ENCODE data around the gene KRT79. TPM values are rescaled to one million over a fixed set of nuclear protein-coding genes. Genes with fewer than 3 reads are reported as not detected.

KRT79 gene
- total and polyA plus RNA-seq, 9 of the 15 experiments (the other 6 are each of a cell fraction or from before 2014, with no cell fraction given) = 0.03 to 2.3 (median 0.23) TPM; not detected in 2

DNA sequence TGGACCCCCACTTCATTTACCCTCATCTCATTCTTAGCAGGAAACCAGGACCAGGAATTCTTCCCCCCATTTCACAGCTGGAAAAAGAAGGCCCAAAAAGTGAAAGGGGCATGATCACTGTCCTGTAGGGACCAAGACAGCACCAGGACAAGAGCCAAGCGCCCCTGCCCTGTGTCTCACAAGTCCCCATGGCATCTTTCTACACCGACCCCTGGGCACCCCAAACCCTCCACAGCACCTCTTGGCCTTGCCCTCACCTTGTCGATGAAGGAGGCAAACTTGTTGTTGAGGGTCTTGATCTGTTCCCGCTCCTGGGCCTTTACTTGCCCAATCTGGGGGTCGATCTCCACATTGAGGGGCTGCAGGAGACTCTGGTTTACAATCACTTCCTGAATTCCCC is 57.7 kb downstream of the KRT79 start:
- no peak for ATAC-seq
- CTCF ChIA-PET (ENCODE audit: low intra/inter-chr PET ratio) = no interaction called here

More for the DNA sequence above, 57.7 kb downstream of the KRT79 start:
- TF ChIP-seq CCAR2 (IDR thresholded peaks at IDR 0.05; ENCODE audit: low read depth, low read length) (no peak), POLR2A (conservative IDR thresholded peaks at IDR 0.05) (no peak), TAF9B (IDR thresholded peaks at IDR 0.05; ENCODE audit: partially characterized antibody) (no peak), POLR2AphosphoS2 (IDR thresholded peaks at IDR 0.05; ENCODE audit: low read length) (no peak), DIDO1 (tag; IDR thresholded peaks at IDR 0.05; ENCODE audit: low read depth) (no peak), SMAD4 (CRISPR knock-in tag; conservative IDR thresholded peaks at IDR 0.05) (no peak), HNRNPL (IDR thresholded peaks at IDR 0.05; ENCODE audit: low read depth, low read length) (no peak), ZNF384 (IDR thresholded peaks at IDR 0.05; ENCODE audit: low read depth, low read length) (no peak)
- TF ChIP-seq, protein P1, sequence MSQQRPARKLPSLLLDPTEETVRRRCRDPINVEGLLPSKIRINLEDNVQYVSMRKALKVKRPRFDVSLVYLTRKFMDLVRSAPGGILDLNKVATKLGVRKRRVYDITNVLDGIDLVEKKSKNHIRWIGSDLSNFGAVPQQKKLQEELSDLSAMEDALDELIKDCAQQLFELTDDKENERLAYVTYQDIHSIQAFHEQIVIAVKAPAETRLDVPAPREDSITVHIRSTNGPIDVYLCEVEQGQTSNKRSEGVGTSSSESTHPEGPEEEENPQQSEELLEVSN (IDR thresholded peaks at IDR 0.05; ENCODE audit: borderline replicate concordance in 1 of 2, extremely low read depth in 1 of 2, insufficient read depth in 1 of 2, insufficient read length in 1 of 2, low read depth in 1 of 2, low read length in 1 of 2, poor library complexity in 1 of 2, severe bottlenecking in 1 of 2) = no peak
- TF ChIP-seq, protein P2, sequence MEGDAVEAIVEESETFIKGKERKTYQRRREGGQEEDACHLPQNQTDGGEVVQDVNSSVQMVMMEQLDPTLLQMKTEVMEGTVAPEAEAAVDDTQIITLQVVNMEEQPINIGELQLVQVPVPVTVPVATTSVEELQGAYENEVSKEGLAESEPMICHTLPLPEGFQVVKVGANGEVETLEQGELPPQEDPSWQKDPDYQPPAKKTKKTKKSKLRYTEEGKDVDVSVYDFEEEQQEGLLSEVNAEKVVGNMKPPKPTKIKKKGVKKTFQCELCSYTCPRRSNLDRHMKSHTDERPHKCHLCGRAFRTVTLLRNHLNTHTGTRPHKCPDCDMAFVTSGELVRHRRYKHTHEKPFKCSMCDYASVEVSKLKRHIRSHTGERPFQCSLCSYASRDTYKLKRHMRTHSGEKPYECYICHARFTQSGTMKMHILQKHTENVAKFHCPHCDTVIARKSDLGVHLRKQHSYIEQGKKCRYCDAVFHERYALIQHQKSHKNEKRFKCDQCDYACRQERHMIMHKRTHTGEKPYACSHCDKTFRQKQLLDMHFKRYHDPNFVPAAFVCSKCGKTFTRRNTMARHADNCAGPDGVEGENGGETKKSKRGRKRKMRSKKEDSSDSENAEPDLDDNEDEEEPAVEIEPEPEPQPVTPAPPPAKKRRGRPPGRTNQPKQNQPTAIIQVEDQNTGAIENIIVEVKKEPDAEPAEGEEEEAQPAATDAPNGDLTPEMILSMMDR (IDR thresholded peaks at IDR 0.05 in 2 of 3, conservative IDR thresholded peaks at IDR 0.05 in 1 of 3; ENCODE audit: insufficient read depth in 2 of 3, low read depth in 1 of 3, low read length in 3 of 3) = no peak
- TF ChIP-seq, protein P3, sequence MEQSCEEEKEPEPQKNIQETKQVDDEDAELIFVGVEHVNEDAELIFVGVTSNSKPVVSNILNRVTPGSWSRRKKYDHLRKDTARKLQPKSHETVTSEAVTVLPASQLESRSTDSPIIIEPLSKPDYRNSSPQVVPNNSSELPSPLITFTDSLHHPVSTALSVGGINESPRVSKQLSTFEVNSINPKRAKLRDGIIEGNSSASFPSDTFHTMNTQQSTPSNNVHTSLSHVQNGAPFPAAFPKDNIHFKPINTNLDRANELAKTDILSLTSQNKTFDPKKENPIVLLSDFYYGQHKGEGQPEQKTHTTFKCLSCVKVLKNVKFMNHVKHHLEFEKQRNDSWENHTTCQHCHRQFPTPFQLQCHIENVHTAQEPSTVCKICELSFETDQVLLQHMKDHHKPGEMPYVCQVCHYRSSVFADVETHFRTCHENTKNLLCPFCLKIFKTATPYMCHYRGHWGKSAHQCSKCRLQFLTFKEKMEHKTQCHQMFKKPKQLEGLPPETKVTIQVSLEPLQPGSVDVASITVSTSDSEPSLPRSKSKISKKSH (CRISPR knock-in tag; IDR thresholded peaks at IDR 0.05) = no peak
- TF ChIP-seq, protein P4, sequence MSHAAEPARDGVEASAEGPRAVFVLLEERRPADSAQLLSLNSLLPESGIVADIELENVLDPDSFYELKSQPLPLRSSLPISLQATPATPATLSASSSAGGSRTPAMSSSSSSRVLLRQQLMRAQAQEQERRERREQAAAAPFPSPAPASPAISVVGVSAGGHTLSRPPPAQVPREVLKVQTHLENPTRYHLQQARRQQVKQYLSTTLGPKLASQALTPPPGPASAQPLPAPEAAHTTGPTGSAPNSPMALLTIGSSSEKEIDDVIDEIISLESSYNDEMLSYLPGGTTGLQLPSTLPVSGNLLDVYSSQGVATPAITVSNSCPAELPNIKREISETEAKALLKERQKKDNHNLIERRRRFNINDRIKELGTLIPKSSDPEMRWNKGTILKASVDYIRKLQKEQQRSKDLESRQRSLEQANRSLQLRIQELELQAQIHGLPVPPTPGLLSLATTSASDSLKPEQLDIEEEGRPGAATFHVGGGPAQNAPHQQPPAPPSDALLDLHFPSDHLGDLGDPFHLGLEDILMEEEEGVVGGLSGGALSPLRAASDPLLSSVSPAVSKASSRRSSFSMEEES (CRISPR knock-in tag; IDR thresholded peaks at IDR 0.05) = no peak
- TF ChIP-seq, protein P5, sequence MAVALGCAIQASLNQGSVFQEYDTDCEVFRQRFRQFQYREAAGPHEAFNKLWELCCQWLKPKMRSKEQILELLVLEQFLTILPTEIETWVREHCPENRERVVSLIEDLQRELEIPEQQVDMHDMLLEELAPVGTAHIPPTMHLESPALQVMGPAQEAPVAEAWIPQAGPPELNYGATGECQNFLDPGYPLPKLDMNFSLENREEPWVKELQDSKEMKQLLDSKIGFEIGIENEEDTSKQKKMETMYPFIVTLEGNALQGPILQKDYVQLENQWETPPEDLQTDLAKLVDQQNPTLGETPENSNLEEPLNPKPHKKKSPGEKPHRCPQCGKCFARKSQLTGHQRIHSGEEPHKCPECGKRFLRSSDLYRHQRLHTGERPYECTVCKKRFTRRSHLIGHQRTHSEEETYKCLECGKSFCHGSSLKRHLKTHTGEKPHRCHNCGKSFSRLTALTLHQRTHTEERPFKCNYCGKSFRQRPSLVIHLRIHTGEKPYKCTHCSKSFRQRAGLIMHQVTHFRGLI (CRISPR knock-in tag; IDR thresholded peaks at IDR 0.05) = no peak
- WGBS (ENCODE audit: insufficient coverage, low coverage, missing lambda C conversion rate) = 0% methylated on average over 5 of the region's 5 CpGs
- H3K4me1 ChIP-seq (replicated peaks in 1 of 2; ENCODE audit: control insufficient read depth in 2 of 2, insufficient read depth in 2 of 2, low read length in 2 of 2) = no peaks in the 10 kb centered on the region
- H3K4me3 ChIP-seq = no peak overlapping the region
- H3K27ac ChIP-seq (ENCODE audit: extremely low read depth, low read depth, low read length) = no peak overlapping the region
- no peak overlapping the region for H3K4me2 ChIP-seq (ENCODE audit: insufficient read depth, low read length)
- no peak for DNase-seq (ENCODE audit: extremely low read depth in 1 of 4, low spot score in 3 of 4)
- H2AFZ ChIP-seq (ENCODE audit: low read depth, low read length) = no peak overlapping the region
- POLR2A ChIA-PET = interaction anchor here (1.0 kb wide), 2 partner anchors 12 to 21 kb away, joined by 3 read pairs; no protein-coding TSS in a partner anchor
- H3K79me2 ChIP-seq (ENCODE audit: control insufficient read depth, insufficient read depth, low read length) = no peaks in the 10 kb centered on the region
- intact Hi-C loops (cut with micrococcal nuclease) = no loop called here
- H3K9me1 ChIP-seq (ENCODE audit: control insufficient read depth, insufficient read depth, low read length) = no peaks in the 10 kb centered on the region
- no peak for FAIRE-seq
- H3K9me3 ChIP-seq (replicated peaks; ENCODE audit: control insufficient read depth, insufficient read depth, low read depth, low read length) = no peaks in the 10 kb centered on the region
- H3K9ac ChIP-seq (ENCODE audit: insufficient read depth in 1 of 2, low read depth in 2 of 2, low read length in 2 of 2) = no peak overlapping the region
- BruUV-seq (replicated peaks) = no TSS peak
- H3K36me3 ChIP-seq (ENCODE audit: control insufficient read depth, insufficient read depth, low read length) = no peaks in the 10 kb centered on the region
- in situ Hi-C loops (cut with MboI) = no loop called here
- H4K20me1 ChIP-seq (replicated peaks; ENCODE audit: control insufficient read depth, insufficient read depth, low read length) = no peaks in the 10 kb centered on the region; the same call in none of the 2 replicates
- peaks cover 26 to 79% of the 10 kb centered on the region in 2 experiments; a peak in 4 of 5 replicates for H3K27me3 ChIP-seq (ENCODE audit: control insufficient read depth in 2 of 2, insufficient read depth in 2 of 2, low read length in 2 of 2)

Measured in K562 (cell line).